Neuronal stem cell (in vitro differentiated cells): ENCODE results near the gene TNFAIP2.

Experiments
- DNase-seq: peaks from one replicate; pipeline ENCODE4 v3.0.0-alpha.2; 2013; ENCODE audit warnings: low spot score
- H2AFZ ChIP-seq: one replicate; pipeline ENCODE4 v1.6.1; 2013; ENCODE audit warnings: mild to moderate bottlenecking, low read length, inconsistent platforms
- H2AK5ac ChIP-seq: 2 replicates; pipeline ENCODE4 v1.6.1; 2013; ENCODE audit warnings: low read depth, mild to moderate bottlenecking, inconsistent platforms, low read length, moderate library complexity, mixed read lengths
- H2BK120ac ChIP-seq: 2 replicates; pipeline ENCODE4 v1.6.1; 2013; ENCODE audit warnings: low read depth, mild to moderate bottlenecking, inconsistent platforms, low read length, moderate library complexity, mixed read lengths
- H2BK12ac ChIP-seq: one replicate; pipeline ENCODE4 v1.6.1; 2013; ENCODE audit warnings: low read length, inconsistent platforms
- H2BK15ac ChIP-seq: 2 replicates; pipeline ENCODE4 v1.6.1; 2013; ENCODE audit warnings: mild to moderate bottlenecking, low read length, inconsistent platforms, mixed read lengths
- H2BK5ac ChIP-seq: one replicate; pipeline ENCODE4 v1.6.1; 2013; ENCODE audit warnings: inconsistent platforms, mild to moderate bottlenecking, low read length, moderate library complexity
- H3K14ac ChIP-seq: one replicate; pipeline ENCODE4 v1.6.1; 2013; ENCODE audit warnings: low read length, inconsistent platforms
- H3K18ac ChIP-seq: 2 replicates; pipeline ENCODE4 v1.6.1; 2013; ENCODE audit warnings: low read length, inconsistent platforms
- H3K23ac ChIP-seq: 2 replicates; pipeline ENCODE4 v1.6.1; 2013; ENCODE audit warnings: low read depth, mild to moderate bottlenecking, mixed read lengths, low read length, inconsistent platforms; ENCODE audit not compliant: poor library complexity
- H3K27ac ChIP-seq: replicated peaks from 3 replicates; pipeline ENCODE4 v1.5.1; 2013; ENCODE audit warnings: low read length, inconsistent platforms
- H3K27me3 ChIP-seq, 3 experiments: 2 replicates each; pipeline ENCODE4 v1.6.1; 2013; ENCODE audit warnings: low read length in 3 of 3, mild to moderate bottlenecking in 2 of 3, inconsistent platforms in 1 of 3, low read depth in 1 of 3, mixed read lengths in 1 of 3, moderate library complexity in 1 of 3; ENCODE audit not compliant: control insufficient read depth in 3 of 3, insufficient read depth in 3 of 3
- H3K36me3 ChIP-seq, 2 donors: replicated peaks in 1 of 2; 2 replicates each; pipeline ENCODE4 v1.6.1; 2013; ENCODE audit warnings: low read length in 2 of 2; ENCODE audit not compliant: control insufficient read depth in 2 of 2, insufficient read depth in 2 of 2
- H3K4ac ChIP-seq: 2 replicates; pipeline ENCODE4 v1.6.1; 2013; ENCODE audit warnings: inconsistent platforms, mild to moderate bottlenecking, low read length, moderate library complexity
- H3K4me1 ChIP-seq, 2 donors: 1 replicate in 1 of 2; 2 replicates in 1 of 2; pipeline ENCODE4 v1.6.1; 2013; ENCODE audit warnings: low read length in 2 of 2, low read depth in 1 of 2; ENCODE audit not compliant: control insufficient read depth in 2 of 2, insufficient read depth in 1 of 2
- H3K4me2 ChIP-seq: one replicate; pipeline ENCODE4 v1.6.1; 2013; ENCODE audit warnings: mild to moderate bottlenecking, low read length, inconsistent platforms; ENCODE audit not compliant: insufficient read depth, poor library complexity, severe bottlenecking
- H3K4me3 ChIP-seq, 2 donors: 2 replicates each; pipeline ENCODE4 v1.5.1; 2013; ENCODE audit warnings: low read length in 2 of 2, mild to moderate bottlenecking in 2 of 2, inconsistent platforms in 1 of 2, moderate library complexity in 1 of 2
- H3K79me1 ChIP-seq: one replicate; pipeline ENCODE4 v1.6.1; 2013; ENCODE audit warnings: low read depth, mild to moderate bottlenecking, inconsistent platforms, low read length, moderate library complexity
- H3K9ac ChIP-seq: one replicate; pipeline ENCODE4 v1.6.1; 2013; ENCODE audit warnings: mild to moderate bottlenecking, low read depth, low read length, inconsistent platforms; ENCODE audit not compliant: poor library complexity
- H3K9me3 ChIP-seq, 2 donors: replicated peaks in 1 of 2; 2 replicates each; pipeline versions ENCODE3 to v1.6.1; 2013; ENCODE audit warnings: low read length in 2 of 2, mild to moderate bottlenecking in 2 of 2, inconsistent platforms in 1 of 2, low read depth in 1 of 2, mixed read lengths in 1 of 2, moderate library complexity in 1 of 2; ENCODE audit not compliant: control insufficient read depth in 2 of 2, insufficient read depth in 1 of 2
- H4K8ac ChIP-seq: one replicate; pipeline ENCODE4 v1.6.1; 2013; ENCODE audit warnings: low read depth, mild to moderate bottlenecking, inconsistent platforms, low read length, moderate library complexity
- H4K91ac ChIP-seq: one replicate; pipeline ENCODE4 v1.6.1; 2013; ENCODE audit warnings: low read length, low read depth, mild to moderate bottlenecking, inconsistent platforms; ENCODE audit not compliant: poor library complexity
- WGBS, 2 donors: extraction: QIAGEN DNeasy Blood & Tissue Kit; methylation state at CpG; one replicate each; pipeline ENCODE4 v1.1.7; 2013; ENCODE audit warnings: missing lambda C conversion rate in 2 of 2, mixed read lengths in 1 of 2; ENCODE audit not compliant: insufficient read length in 2 of 2, insufficient replicate concordance in 1 of 2; ENCODE audit errors: extremely low coverage in 2 of 2; 5-methylcytosine and 5-hydroxymethylcytosine counted together

TNFAIP2 gene

GRCh38 chr14:103099081-103099732, 24.1 kb upstream of the TNFAIP2 start:
- Histone ChIP-seq H2AK5ac (peak overlapping the region; percentile 90), H4K91ac (no peak overlapping the region), H3K4me3 (no peak overlapping the region), H2BK120ac (no peak overlapping the region), H3K4ac (no peak overlapping the region), H4K8ac (no peak overlapping the region), H2AFZ (peak overlapping the region; percentile 56), H3K27ac (no peak overlapping the region), H3K36me3 (no peaks in the 10 kb centered on the region), H3K79me1 (no peaks in the 10 kb centered on the region), H3K27me3 (peaks cover 0 to 34% (median 32%) of the 10 kb centered on the region in 3 experiments), H2BK15ac (peak overlapping the region; percentile 63), H3K18ac (peak overlapping the region; percentile 80), H3K23ac (no peak overlapping the region), H2BK12ac (no peak overlapping the region), H3K14ac (peak overlapping the region; percentile 96), H3K4me1 (peaks cover 4 to 12% of the 10 kb centered on the region in 2 donors), H2BK5ac (no peak overlapping the region), H3K9ac (peak overlapping the region; percentile 50), H3K4me2 (no peak overlapping the region), H3K9me3 (no peaks in the 10 kb centered on the region)
- DNase-seq = no peak
- no CpG with 5 or more reads among the region's 12 CpGs for WGBS, 2 donors

- no peak overlapping the region for H3K9ac ChIP-seq
- no peak for DNase-seq
- H2AFZ ChIP-seq = no peak overlapping the region
- H3K4ac ChIP-seq = no peak overlapping the region
- no peak overlapping the region for H2BK12ac ChIP-seq
- no peak overlapping the region for H4K91ac ChIP-seq
- H3K14ac ChIP-seq = no peak overlapping the region
- no peak overlapping the region for H2BK5ac ChIP-seq
- no peak overlapping the region for H4K8ac ChIP-seq
- no peaks in the 10 kb centered on the region for H3K36me3 ChIP-seq
- H2BK15ac ChIP-seq = peak overlapping the region; percentile 63
- peak overlapping the region; percentile 15 for H3K18ac ChIP-seq
- H3K4me3 ChIP-seq = no peak overlapping the region
- no peak overlapping the region for H3K4me2 ChIP-seq
- peak overlapping the region; percentile 77 for H2AK5ac ChIP-seq
- no peaks in the 10 kb centered on the region for H3K79me1 ChIP-seq
- WGBS, 2 donors = no CpG with 5 or more reads among the region's 8 CpGs
- H3K4me1 ChIP-seq = peaks cover 2 to 15% of the 10 kb centered on the region in 2 donors
- H2BK120ac ChIP-seq = no peak overlapping the region
- H3K27me3 ChIP-seq = peaks cover 6 to 39% (median 38%) of the 10 kb centered on the region in 3 experiments
- H3K27ac ChIP-seq = no peak overlapping the region
- H3K9me3 ChIP-seq = no peaks in the 10 kb centered on the region
- H3K23ac ChIP-seq = no peak overlapping the region
Measured at GRCh38 chr14:103099733-103100280, 23.5 kb upstream of the TNFAIP2 start.

- H3K4me2 ChIP-seq = no peak overlapping the region
- no peaks in the 10 kb centered on the region for H3K79me1 ChIP-seq
- no peak overlapping the region for H2AFZ ChIP-seq
- H2BK5ac ChIP-seq = no peak overlapping the region
- WGBS, 2 donors = no CpG with 5 or more reads among the region's 25 CpGs
- no peak overlapping the region for H2BK120ac ChIP-seq
- H3K14ac ChIP-seq = no peak overlapping the region
- H3K36me3 ChIP-seq = no peaks in the 10 kb centered on the region
- H3K27ac ChIP-seq = no peak overlapping the region
- no peak overlapping the region for H2BK15ac ChIP-seq
- H4K8ac ChIP-seq = no peak overlapping the region
- no peak overlapping the region for H3K4ac ChIP-seq
- H3K4me3 ChIP-seq = no peak overlapping the region
- H3K23ac ChIP-seq = no peak overlapping the region
- H4K91ac ChIP-seq = no peak overlapping the region
- H3K18ac ChIP-seq = no peak overlapping the region
- DNase-seq = no peak
- H3K27me3 ChIP-seq = peaks cover 6 to 40% (median 37%) of the 10 kb centered on the region in 3 experiments
- H3K4me1 ChIP-seq = peaks cover 5 to 14% of the 10 kb centered on the region in 2 donors
- peak overlapping the region; percentile 39 for H2AK5ac ChIP-seq
- no peak overlapping the region for H2BK12ac ChIP-seq
- H3K9ac ChIP-seq = no peak overlapping the region
- H3K9me3 ChIP-seq = no peaks in the 10 kb centered on the region
Measured at GRCh38 chr14:103100281-103101121, 22.8 kb upstream of the TNFAIP2 start.
